ENCODE measurements around the gene RHBDL1.

Gene RHBDL1

GRCh38 chr16:726188-726437, 50.6 kb downstream of the RHBDL1 start:
- H3K27ac ChIP-seq, result peak overlapping the region; percentile 99
- no peak for TF ChIP-seq CTCF (IDR thresholded peaks at IDR 0.05)
- TF ChIP-seq ZFX (IDR thresholded peaks at IDR 0.05; ENCODE audit: borderline replicate concordance), result no peak

GRCh38 chr16:726438-727290, 51.2 kb downstream of the RHBDL1 start, which contains the start of the genes CCDC78 and HAGHL:
Gene CCDC78, minus strand, starts transcription at chr16:726443. Its CDS starts 76 bp downstream, at chr16:726367.
Gene HAGHL, plus strand, starts transcription at chr16:727106. Its CDS starts 404 bp downstream, at chr16:727510.
- peak within 1 kb of the TSS; percentile 99 for H3K27ac ChIP-seq
- TF ChIP-seq ZFX (IDR thresholded peaks at IDR 0.05; ENCODE audit: borderline replicate concordance) (no peak), CTCF (IDR thresholded peaks at IDR 0.05) (0 out of 2 replicates have a peak, but pooled peaks have one; percentile 7)

- peak overlapping the region; percentile 99 for H3K27ac ChIP-seq
- TF ChIP-seq ZFX (IDR thresholded peaks at IDR 0.05; ENCODE audit: borderline replicate concordance) (no peak), CTCF (IDR thresholded peaks at IDR 0.05) (no peak)
Measured at GRCh38 chr16:727291-727977, 52.0 kb downstream of the RHBDL1 start.

All from 22Rv1 (cell line).